SU-DHL-6 (cell line): ENCODE results near the gene KRT14.
"Not testable (repeated sequence)": the region's sequence is repeated elsewhere in the genome, so short reads cannot be mapped to it uniquely, and the experiment has no call there.

Experiments used
- EZH2phosphoT487 ChIP-seq: fragments of 200-600 bp; sonication (generic), shearing (Covaris generic); conservative IDR thresholded peaks from 2 replicates; pipeline ENCODE4 v1.6.1; 2018; ENCODE audit warnings: mild to moderate bottlenecking, antibody characterized with exemption, low read length, moderate library complexity, mixed read lengths
- TF ChIP-seq, protein P1 (sequence below): fragments of 200-600 bp; sonication (generic); IDR thresholded peaks from one replicate; pipeline ENCODE4 v1.5.1; 2017; ENCODE audit warnings: antibody characterized with exemption, mild to moderate bottlenecking, low read length, moderate library complexity; ENCODE audit not compliant: insufficient read depth, poor library complexity, severe bottlenecking

DNA sequence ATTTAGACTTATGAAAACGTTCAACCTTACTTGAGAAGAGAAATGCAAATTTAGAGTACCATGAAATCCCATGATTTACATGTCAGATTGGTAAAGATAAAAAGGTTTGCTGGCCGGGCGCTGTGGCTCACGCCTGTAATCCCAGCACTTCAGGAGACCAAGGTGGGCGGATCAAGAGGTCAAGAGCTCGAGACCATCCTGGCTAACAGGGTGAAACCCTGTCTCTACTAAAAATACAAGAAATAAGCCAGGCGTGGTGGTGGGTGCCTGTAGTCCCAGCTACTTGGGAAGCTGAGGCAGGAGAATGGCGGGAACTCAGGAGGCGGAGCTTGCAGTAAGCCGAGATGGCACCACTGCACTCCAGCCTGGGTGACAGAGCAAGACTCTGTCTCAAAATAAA, 43.9 kb downstream of the KRT14 start:
- TF ChIP-seq, protein P1, sequence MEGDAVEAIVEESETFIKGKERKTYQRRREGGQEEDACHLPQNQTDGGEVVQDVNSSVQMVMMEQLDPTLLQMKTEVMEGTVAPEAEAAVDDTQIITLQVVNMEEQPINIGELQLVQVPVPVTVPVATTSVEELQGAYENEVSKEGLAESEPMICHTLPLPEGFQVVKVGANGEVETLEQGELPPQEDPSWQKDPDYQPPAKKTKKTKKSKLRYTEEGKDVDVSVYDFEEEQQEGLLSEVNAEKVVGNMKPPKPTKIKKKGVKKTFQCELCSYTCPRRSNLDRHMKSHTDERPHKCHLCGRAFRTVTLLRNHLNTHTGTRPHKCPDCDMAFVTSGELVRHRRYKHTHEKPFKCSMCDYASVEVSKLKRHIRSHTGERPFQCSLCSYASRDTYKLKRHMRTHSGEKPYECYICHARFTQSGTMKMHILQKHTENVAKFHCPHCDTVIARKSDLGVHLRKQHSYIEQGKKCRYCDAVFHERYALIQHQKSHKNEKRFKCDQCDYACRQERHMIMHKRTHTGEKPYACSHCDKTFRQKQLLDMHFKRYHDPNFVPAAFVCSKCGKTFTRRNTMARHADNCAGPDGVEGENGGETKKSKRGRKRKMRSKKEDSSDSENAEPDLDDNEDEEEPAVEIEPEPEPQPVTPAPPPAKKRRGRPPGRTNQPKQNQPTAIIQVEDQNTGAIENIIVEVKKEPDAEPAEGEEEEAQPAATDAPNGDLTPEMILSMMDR = not testable (repeated sequence)
- TF ChIP-seq EZH2phosphoT487 = not testable (repeated sequence)
